GM03348 (cell line): Measurements from ENCODE around the gene CCDC88B.

Experiments used
- DNase-seq: peaks from one replicate; pipeline ENCODE4 v3.0.0; 2012; ENCODE audit warnings: low spot score

Gene CCDC88B

DNA sequence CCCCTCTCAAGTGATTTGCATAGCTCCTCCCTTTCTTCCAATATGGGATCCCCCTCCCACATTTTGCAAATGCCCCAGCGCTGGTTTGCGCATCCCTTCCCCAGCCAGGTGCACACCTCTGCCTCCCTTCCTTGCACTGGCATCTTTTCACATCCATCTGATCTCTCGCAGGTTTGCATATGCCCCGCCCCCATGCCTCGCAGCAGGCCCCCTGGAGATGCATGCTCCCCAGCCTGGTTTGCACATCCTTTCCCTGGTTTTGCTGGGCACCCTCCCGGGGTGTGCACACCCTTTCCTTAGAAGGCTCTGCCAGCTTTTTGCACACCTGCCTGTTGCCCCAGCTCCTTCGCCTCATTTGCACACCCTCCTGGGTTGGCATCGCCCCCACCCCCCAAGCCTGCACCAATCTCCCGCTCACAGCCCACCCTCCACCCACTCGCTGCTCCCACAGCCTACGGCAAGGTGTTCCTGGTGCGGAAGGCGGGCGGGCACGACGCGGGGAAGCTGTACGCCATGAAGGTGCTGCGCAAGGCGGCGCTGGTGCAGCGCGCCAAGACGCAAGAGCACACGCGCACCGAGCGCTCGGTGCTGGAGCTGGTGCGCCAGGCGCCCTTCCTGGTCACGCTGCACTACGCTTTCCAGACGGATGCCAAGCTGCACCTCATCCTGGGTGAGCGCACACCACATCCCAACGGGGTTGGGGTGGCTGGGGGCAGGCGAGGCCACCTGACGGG, 19.9 kb downstream of the CCDC88B start:
- DNase-seq = no peak

DNA sequence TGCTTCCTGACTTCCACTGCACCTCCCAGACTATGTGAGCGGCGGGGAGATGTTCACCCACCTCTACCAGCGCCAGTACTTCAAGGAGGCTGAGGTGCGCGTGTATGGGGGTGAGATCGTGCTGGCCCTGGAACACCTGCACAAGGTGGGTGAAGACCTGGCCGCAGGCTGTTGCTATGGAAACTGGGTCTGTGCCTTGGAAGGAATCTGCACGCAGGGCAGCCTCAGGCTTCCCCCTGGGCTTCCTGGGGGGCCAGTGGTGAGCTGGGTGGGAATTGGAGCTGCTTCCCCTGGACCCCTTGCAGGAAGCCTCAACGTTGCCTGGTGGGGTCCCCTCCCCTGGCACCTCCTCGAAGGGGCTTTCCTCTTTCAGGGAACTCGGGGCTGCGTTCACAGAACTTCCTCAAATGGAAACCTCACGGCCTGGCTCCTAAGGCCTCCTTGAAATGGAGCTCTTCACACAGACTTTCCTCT, 20.5 kb downstream of the CCDC88B start:
- no peak for DNase-seq

DNA sequence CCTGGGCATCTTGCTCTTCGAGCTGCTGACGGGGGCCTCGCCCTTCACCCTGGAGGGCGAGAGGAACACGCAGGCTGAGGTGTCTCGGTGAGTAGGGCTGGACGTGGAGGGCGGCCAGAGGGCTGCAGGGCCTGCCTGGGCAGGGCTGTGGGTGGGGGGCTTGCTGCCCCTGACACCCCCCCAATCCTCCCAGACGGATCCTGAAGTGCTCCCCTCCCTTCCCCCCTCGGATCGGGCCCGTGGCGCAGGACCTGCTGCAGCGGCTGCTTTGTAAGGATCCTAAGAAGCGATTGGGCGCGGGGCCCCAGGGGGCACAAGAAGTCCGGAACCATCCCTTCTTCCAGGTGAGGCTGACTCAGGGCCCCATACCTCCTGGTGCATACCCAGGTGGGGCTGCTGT, 21.7 kb downstream of the CCDC88B start:
- DNase-seq = no peak

DNA sequence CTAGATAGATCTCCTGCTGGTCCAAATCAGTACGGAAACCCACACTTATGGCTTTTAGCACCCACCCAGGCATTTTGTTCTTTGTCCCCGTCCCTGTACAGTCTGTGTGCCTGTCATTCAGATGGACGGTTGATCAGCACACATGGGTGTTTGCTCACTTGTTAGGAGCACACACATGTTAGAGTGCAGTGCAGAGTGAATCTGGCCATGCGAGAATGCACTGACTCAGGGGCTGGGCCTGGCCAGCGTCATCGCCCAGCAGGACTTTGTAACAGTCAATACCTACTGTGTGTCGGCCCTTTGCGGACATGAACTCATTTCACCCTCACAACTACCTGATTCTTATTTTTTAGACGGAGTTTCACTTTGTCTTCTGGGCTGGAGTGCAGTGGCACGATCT, 22.3 kb downstream of the CCDC88B start:
- DNase-seq = no peak

DNA sequence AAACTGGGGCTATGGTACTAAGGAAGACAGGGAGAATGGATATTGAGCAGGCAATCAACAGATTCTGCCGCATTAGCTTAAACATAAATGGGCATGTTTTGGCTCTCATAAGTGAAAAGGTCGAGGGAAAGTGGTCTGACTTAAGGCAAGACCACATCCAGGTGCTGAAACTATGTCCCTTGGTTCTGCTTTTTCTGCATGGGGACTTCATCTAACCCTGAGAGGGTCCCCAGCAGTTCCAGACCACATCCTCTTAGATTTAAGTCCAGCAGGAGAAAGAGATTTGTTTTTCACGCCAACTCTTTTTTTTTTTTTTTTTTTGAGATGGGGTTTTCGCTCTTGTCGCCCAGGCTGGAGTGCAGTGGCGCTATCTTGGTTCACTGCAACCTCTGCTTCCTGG, 24.4 kb downstream of the CCDC88B start:
- DNase-seq = no peak

DNA sequence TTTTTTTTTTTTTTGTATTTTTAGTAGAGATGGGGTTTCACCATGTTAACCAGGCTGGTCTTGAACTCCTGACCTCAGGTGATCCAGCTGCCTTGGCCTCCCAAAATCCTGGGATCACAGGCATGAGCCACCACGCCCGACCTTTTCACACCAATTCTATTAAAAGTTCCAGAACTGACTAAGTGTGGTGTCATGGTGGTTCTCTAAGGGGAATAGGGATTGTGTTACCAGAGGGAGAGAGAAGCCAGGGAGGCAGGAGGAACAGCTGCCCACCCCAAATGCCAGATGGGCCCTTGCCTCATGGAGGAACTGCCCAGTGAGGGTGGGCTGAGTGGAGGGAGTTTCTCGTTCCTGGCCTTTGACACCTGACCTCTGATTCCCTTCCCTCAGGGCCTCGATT, 24.9 kb downstream of the CCDC88B start:
- no peak for DNase-seq

DNA sequence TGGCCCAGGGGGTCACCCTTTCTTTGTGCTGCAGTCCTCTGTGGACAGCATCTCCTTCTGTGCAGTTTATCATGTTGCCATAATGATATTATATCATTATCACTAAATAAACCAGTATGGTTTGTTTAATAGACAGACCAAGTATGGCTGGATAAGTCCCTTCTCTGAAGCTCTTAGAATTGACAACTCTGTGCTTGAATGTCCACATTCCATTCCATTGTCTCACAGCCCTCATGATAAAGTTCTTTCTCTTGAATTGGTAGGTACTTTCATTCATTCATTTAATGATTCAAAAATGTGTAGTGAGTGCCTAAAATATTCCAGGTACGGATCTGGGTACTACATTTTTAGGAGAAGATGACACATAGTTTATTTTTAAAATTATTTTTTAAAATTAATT, 26.7 kb downstream of the CCDC88B start:
- no peak for DNase-seq

DNA sequence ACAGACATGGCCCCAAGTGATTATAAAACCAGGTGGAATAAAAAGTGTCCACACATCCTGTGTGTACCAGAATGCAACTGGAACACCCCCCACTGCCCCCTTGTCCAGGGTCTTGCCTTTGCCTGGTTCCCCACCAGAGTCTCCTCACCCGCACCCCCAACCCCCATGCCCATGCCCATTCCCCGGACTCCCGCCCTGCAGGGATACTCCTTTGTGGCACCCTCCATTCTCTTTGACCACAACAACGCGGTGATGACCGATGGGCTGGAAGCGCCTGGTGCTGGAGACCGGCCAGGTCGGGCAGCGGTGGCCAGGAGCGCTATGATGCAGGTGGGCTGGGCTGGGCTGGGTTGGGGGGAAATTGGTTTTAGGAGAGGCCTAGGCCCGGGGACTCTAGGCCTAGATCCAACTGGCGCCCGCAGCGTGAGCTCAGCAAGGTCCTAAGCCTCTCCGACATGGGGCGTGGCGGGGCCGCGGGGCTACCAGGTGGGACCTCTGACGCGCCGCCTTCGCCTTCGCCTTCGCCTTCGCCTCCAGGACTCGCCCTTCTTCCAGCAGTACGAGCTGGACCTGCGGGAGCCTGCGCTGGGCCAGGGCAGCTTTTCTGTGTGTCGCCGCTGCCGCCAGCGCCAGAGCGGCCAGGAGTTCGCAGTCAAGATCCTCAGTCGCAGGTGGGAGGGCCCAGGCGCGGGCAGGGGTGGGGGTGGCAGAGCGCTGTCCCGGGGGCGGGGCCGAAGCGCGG, 28.1 kb downstream of the CCDC88B start:
- no peak for DNase-seq

DNA sequence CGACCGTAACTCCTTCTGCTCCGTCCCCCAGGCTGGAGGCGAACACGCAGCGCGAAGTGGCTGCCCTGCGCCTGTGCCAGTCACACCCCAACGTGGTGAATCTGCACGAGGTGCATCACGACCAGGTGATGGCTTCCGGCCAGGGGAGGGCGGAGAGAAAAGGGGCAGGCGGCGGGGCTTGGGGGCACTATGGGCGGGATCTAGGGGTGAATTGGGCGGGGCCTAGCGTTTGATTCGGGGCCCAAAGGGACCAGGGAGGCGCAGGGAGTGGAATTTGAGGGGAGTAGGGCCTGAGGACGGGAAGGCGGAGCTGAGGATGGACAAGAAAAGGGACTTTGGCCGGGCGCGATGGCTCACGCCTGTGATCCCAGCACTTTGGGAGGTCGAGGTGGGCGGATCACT, 28.7 kb downstream of the CCDC88B start:
- DNase-seq = no peak

DNA sequence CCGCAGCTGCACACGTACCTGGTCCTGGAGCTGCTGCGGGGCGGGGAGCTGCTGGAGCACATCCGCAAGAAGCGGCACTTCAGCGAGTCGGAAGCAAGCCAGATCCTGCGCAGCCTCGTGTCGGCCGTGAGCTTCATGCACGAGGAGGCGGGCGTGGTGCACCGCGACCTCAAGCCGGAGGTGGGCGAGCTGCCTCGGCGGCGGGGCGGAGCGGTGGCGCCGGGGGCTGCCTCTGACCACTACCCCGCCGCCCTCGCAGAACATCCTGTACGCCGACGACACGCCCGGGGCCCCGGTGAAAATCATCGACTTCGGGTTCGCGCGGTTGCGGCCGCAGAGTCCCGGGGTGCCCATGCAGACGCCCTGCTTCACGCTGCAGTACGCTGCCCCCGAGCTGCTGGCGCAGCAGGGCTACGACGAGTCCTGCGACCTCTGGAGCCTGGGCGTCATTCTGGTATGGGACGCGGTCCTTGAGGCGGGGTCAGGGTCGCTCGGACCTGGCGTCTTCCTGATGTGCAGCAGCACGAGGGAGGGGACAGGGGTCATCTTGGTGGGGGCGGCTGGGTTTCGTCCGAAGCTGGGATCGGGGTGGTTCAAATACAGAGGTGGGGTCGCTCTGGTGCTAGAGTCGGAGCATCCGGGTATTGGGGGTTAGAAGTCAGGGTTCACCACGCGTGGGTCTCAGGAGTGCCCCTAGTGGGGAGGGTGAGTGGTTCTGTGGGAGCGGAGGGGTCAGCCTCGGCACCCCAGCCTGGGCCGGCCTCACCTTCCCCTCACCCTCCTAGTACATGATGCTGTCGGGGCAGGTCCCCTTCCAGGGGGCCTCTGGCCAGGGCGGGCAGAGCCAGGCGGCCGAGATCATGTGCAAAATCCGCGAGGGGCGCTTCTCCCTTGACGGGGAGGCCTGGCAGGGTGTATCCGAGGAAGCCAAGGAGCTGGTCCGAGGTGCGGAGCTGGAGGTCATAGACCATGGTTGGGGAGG, 29.7 kb downstream of the CCDC88B start:
- DNase-seq = no peak

DNA sequence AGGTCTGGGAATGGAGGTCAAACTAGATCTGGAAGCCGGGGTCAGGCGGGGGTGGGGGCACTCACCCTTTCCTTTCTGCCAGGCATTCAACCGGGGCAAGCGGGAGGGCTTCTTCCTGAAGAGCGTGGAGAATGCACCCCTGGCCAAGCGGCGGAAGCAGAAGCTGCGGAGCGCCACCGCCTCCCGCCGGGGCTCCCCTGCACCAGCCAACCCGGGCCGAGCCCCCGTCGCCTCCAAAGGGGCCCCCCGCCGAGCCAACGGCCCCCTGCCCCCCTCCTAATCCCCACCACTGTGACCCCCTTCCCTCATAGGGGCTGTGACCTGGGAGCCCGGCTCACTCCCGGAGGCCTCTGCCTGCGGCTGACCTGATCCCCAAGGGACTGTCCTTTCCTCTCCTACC, 31.2 kb downstream of the CCDC88B start:
- DNase-seq = no peak

DNA sequence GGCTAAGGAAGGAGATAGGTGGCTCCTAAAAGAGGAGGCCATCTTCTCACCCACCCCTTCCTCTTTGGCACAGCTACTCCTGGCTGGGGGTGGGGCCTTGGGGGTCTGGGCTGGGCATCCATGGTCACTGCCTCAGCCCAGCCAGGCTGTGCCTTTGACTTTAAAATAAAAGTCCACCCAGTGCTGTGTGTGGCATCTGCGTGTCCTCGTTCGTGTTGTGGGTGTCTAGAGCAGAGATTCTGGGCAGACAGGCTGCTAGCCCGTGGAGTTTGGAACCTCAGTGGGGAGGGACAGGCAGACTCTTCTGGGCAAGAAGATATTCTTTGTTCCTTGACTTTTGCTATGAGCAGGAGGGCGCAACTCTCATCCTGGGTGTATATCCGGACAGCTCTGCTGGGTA, 32.0 kb downstream of the CCDC88B start:
- DNase-seq = no peak

DNA sequence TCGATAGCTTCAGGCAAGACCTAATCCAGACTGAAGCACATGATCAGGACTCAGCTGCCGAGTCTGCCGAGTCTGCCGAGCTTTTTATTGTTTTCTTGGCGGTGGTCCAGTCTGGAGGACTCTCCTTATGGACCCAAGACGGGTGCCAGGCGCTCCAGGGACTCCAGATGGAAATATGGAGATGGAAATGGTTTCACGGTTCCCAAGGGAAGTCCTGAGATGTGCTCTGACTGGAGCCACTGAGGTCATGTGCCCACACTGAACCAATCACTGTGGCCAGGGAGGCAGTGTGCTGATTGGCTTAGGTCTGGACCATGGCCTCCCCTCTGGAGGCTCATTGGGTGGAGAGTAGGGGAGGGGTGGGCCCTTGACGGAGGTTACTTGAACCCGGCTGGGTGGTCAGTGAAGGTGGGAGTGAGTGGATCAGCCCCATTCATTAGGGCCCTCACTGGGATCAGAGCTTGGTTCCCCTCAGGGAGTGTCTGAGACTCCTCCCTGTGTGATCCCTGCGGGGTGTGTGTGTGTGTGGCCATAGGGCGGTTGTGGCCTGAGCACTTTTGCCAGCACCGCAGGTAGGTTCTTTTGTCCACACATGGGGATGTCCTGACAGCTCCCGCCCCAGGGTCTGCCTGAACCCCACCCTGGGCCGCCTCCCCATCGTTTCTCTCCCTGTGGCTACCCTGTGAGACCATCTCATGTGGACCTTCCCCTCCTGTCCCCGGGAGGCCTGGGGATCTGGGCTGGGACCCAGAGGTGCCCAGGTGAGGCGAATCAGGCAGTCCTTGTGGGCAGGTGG, 33.0 kb downstream of the CCDC88B start:
- DNase-seq = peak; percentile 49

DNA sequence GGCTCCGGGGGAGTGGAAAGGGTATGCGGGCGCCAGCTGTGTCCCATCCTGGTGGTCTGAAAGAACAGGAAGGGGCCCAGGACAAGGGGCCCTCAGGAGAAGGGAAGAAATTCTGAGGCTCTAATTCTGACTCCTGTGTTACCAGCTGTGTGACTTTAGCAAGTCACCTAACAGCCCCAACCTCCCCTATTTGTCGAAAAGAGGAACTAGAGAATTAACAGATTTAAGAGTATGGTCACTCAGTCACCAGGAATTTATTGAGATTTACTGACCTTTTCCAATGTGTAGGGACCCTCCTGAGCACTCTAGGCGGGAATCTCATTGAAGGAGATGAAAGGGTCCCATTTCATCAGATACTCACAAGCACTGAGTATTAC, 33.6 kb downstream of the CCDC88B start:
- no peak for DNase-seq

DNA sequence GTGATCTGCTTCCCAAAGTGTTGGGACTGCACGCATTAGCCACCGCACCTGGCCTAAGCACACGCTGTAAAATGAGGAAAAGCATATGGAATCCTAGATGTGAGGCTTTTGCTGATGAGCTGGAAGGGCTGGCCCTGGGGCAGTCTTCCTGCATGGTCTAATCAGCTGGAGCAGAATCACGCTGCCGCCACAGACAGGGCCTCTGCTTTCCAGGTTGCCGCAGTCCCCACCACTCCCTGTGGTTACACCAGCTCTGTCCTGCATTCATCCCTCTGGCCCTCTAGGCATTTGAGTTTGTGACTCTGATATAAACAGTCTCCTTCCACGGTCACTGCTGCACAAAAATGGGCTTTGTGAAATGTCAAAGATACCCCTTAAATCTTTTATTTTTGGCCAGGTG, 36.1 kb downstream of the CCDC88B start:
- DNase-seq = no peak

DNA sequence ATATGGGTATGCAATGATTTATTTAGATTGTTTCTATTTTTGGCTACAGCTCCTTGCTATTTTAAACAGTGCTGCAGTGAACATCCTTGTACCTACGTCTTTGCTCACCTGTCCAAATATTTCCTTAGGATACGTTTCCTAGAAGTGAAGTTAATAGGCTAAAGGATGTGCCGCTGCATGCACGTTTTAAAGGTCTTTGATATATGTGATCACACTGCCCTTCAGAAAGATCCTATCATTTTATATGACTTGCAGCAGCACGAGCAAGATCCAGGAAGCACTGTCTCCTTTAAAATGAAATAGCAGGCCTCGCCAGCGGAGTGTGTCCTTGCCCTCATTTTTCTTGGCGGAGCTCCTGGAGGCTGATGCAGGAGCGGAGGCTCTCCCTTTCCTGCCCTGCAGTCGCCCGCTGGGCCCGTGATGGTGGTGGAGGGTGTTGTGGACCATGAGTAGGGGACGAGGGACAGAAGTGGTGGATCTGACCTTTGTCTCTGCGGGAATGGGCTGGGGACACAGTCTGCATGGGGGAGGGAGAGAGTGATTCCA, 38.4 kb downstream of the CCDC88B start:
- DNase-seq = peak; percentile 68

DNA sequence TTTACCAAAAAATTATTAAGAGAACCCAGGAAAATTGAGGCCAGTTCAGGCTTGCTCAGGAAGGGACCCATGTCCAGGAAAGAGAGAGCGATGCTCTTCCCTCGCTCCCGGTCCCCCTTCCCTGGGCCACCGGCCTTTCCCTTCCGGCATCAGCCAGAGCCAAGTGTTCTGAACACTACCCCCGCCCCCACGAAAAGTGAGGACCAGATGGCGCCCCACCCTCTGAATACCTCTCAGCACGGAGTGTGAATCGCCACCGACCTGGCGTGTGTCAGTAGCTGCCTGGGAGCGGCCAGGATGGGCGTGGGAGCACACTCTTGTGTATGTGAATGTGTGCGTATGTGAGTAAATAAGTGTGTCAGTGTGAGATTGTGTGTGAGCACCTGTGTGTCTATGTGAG, 39.2 kb downstream of the CCDC88B start:
- no peak for DNase-seq

DNA sequence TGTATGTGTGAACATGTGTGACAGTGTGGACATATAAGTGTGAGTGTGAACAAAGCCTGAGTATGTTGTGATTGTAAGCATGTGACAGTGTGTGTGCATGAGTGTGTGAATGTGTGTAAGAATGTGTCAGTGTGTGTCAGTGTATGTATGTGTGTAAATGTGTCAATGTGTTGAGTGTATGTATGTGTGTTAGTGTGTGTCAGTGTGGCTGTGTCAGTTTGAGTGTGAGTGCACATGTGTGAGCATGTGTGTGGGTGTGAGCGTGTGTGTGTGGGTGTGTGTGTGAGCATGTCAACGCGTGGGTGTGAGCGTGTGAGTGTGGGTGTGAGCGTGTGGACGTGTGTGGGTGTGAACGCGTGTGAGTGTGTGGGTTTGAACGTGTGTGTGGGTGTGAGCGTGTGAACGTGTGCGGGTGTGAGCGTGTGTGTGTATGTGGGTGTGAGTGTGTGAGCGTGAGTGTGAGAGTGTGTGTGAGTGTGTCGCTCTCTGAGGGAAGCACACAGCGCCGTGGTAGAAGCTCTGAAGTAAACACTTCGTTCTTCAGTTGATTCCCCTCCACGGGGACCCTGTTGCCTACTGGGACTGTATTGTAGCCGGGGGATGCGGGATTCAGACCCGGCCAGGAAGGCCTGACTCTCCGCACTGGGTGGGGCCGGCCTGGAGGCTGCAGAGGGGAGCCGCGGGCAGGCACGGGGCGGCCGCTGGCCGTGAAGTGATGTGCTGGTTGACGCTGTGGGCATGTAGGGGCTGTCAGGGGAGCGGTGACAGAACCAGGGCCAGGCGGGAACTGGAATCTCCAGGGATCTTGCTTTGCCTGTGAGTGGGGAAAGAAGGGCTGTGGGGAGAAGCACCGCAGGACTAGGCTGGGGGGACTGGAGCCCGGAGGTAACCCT, 40.1 kb downstream of the CCDC88B start:
- DNase-seq = no peak

DNA sequence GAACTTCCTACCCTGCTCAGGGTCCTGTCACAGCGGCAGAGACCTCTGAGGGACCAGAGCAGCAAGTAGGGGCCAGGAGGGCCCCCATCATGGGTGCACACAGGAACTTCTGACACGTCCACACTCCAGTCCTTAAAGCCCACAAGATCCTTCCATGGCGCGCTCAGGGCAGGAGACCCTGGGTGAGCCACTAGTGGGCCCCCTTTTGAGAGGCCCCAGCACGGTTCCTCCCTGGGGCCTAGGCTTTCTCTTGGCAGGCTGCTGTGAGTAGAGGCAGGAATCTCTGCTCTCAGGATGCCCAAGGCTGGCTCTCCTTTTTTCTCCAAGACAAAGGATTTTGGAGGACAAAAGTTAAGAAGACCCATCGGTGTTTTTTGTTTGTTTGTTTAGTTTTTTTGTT, 41.3 kb downstream of the CCDC88B start:
- no peak for DNase-seq

DNA sequence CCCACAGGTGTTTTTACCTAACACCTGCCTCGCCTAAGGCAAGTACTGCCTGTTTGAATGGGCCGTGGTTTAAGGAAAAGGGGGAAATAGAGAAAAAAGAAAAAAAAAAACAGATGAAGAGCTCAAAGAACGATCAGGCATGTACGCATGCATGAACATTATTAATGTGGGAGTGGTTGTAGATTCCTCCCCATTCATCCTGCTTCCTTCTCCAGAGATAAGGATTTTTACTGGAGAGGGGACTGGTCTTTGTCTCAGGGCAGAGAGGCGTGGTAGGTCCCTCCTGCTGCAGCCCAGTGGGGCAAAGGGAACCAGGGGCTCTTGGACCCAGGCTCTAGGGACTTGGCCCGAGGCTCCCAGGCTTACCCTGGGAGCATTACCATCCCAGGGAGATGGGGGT, 42.0 kb downstream of the CCDC88B start:
- DNase-seq = no peak
